Mesendoderm (in vitro differentiated cells): ENCODE data around the gene SUFU.
A peak's percentile ranks its signal among the peaks of the same experiment; 100 is the strongest.

Experiments used
- DNase-seq: peaks from one replicate; pipeline ENCODE4 v3.0.0; 2013
- H2AK5ac ChIP-seq: 2 replicates; pipeline ENCODE4 v1.6.1; 2013; ENCODE audit warnings: low read length, inconsistent platforms
- H2BK120ac ChIP-seq: 2 replicates; pipeline ENCODE4 v1.6.1; 2013; ENCODE audit warnings: low read depth, mild to moderate bottlenecking, low read length, moderate library complexity, mixed read lengths
- H2BK15ac ChIP-seq: replicated peaks from 2 replicates; pipeline ENCODE4 v1.6.1; 2013; ENCODE audit warnings: low read depth, mild to moderate bottlenecking, moderate library complexity
- H2BK5ac ChIP-seq: 2 replicates; pipeline ENCODE4 v1.6.1; 2013; ENCODE audit warnings: low read length, inconsistent platforms
- H3K18ac ChIP-seq: 2 replicates; pipeline ENCODE4 v1.6.1; 2013; ENCODE audit warnings: mild to moderate bottlenecking, low read length, mixed read lengths
- H3K23ac ChIP-seq: one replicate; pipeline ENCODE4 v1.6.1; 2013; ENCODE audit warnings: low read length
- H3K27ac ChIP-seq: 2 replicates; pipeline ENCODE4 v1.5.1; 2013; ENCODE audit warnings: low read depth, mild to moderate bottlenecking, inconsistent platforms, low read length, moderate library complexity
- H3K27me3 ChIP-seq: 2 replicates; pipeline ENCODE4 v1.6.1; 2013; ENCODE audit warnings: low read length, control low read depth, mild to moderate bottlenecking, inconsistent platforms; ENCODE audit not compliant: insufficient read depth, poor library complexity
- H3K36me3 ChIP-seq: 2 replicates; pipeline ENCODE4 v1.6.1; 2013; ENCODE audit warnings: low read length, inconsistent platforms; ENCODE audit not compliant: control insufficient read depth, insufficient read depth
- H3K4ac ChIP-seq: one replicate; pipeline ENCODE4 v1.6.1; 2013; ENCODE audit warnings: low read depth, mild to moderate bottlenecking, low read length, moderate library complexity
- H3K4me1 ChIP-seq: 2 replicates; pipeline ENCODE4 v1.6.1; 2013; ENCODE audit warnings: low read depth, low read length, inconsistent platforms; ENCODE audit not compliant: control insufficient read depth
- H3K4me2 ChIP-seq: 2 replicates; pipeline ENCODE4 v1.6.1; 2013; ENCODE audit warnings: low read length
- H3K4me3 ChIP-seq: 2 replicates; pipeline ENCODE4 v1.5.1; 2013; ENCODE audit warnings: mild to moderate bottlenecking, low read length
- H3K56ac ChIP-seq: one replicate; pipeline ENCODE4 v1.6.1; 2013; ENCODE audit warnings: low read length
- H3K79me1 ChIP-seq: 2 replicates; pipeline ENCODE4 v1.6.1; 2013; ENCODE audit warnings: low read length, inconsistent platforms
- H3K79me2 ChIP-seq: 2 replicates; pipeline ENCODE4 v1.6.1; 2013; ENCODE audit warnings: mild to moderate bottlenecking, low read length; ENCODE audit not compliant: control insufficient read depth, insufficient read depth
- H3K9ac ChIP-seq: 2 replicates; pipeline ENCODE4 v1.6.1; 2013; ENCODE audit warnings: low read length, inconsistent platforms
- H4K5ac ChIP-seq: one replicate; pipeline ENCODE4 v1.6.1; 2013; ENCODE audit warnings: low read length
- H4K8ac ChIP-seq: one replicate; pipeline ENCODE4 v1.6.1; 2013; ENCODE audit warnings: low read depth, mild to moderate bottlenecking, control low read depth, low read length, moderate library complexity
- WGBS: extraction: QIAGEN DNeasy Blood & Tissue Kit; methylation state at CpG from one replicate; pipeline ENCODE4 v1.1.7; 2013; ENCODE audit warnings: low lambda C conversion rate, missing lambda C conversion rate; ENCODE audit not compliant: insufficient coverage; ENCODE audit errors: extremely low coverage; 5-methylcytosine and 5-hydroxymethylcytosine counted together

The SUFU gene

DNA sequence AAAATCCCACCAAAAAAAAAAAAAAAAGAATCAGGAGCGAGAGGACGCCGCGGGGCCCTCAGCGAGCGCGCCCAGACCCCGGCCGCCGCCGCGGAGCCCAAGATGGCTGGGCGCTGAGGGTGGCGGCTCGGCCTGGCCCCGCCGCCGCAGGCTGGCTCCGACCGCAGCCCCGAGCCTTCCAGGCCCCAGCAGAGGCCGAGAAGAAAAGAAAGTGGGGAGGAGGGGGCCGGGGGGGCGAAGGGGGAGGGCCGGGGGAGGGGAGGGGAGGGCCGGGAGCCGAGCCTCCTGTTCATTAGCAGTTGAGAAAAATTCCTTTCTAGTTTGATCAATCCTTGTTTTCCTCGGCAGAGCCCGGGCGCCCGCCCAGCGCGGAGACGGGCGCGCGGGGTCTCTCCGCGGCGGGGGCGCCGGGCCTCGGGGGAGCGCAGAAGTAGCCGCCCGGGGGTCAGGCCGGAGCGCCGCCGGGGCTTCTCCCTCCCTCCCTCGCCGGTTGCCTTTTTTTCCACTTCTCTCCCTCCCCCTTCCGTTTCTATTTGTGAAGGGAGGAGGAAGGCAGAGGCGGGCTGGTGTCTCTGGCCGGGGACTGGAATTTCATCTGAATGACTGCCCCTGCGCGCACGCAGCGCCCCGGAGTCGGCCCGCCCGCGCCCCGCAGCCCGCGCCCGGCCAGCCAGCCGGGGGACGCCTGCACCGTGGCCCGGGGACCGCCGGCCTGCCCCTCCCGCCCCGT, 139.7 kb downstream of the SUFU start:
- Histone ChIP-seq H2BK120ac (peak overlapping the region; percentile 64), H2BK5ac (no peak overlapping the region), H3K36me3 (no peaks in the 10 kb centered on the region), H4K5ac (no peak overlapping the region), H3K4me1 (peaks cover 3% of the 10 kb centered on the region), H3K4ac (peak overlapping the region; percentile 97), H3K4me3 (peak overlapping the region; percentile 57), H3K79me1 (peaks cover 11% of the 10 kb centered on the region), H3K79me2 (peaks cover 34% of the 10 kb centered on the region), H3K9ac (peak overlapping the region; percentile 84), H3K27me3 (no peaks in the 10 kb centered on the region), H3K23ac (peak overlapping the region; percentile 29), H3K18ac (peak overlapping the region; percentile 92), H4K8ac (peak overlapping the region; percentile 44), H3K4me2 (peak overlapping the region; percentile 89), H3K27ac (peak overlapping the region; percentile 97), H2AK5ac (no peak overlapping the region), H2BK15ac (no peak overlapping the region), H3K56ac (peak overlapping the region; percentile 86)
- peak; percentile 86 for DNase-seq
- WGBS, result no CpG with 5 or more reads among the region's 76 CpGs

DNA sequence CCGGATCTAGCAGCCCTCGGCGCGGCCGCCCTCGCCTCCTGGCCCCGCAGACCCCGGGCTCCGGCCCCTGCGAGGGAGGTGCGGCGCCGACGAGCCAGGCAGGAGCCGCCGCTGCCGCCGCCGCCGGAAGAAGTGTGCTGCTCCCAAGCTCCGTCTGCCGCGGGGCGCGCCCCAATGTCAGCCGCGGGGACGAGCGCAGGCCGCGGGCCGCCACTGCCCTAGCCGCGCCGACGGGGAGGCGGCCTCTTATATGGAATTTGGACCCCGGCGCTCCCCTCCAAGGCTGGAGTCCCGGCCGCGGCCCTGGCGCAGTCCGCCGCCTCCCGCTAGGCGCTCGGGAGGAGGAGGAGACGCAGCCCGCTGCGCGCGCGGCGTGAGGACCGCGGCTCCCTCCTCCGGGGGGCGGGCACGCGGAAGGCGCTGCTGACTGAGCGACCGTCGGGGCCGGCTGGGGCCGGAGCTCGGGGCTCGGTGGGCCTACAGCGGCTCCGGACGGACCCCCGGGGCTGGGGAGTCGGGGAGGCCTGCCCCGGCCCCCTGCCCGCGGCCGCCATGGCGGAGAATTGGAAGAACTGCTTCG, 140.4 kb downstream of the SUFU start, which contains the start of gene TRIM8:
Gene TRIM8, plus strand, starts transcription at position 414 of the 580 bp plus-strand sequence. Its CDS starts 139 bp downstream, at position 553.
- Histone ChIP-seq H3K4me1 (peaks cover 3% of the 10 kb centered on the region), H4K8ac (no peak within 1 kb of the TSS), H3K23ac (peak within 1 kb of the TSS; percentile 29), H3K27me3 (no peaks in the 10 kb centered on the region), H3K9ac (peak within 1 kb of the TSS; percentile 84), H3K79me2 (peaks cover 40% of the 10 kb centered on the region), H2BK15ac (no peak within 1 kb of the TSS), H3K79me1 (peaks cover 17% of the 10 kb centered on the region), H2BK120ac (peak within 1 kb of the TSS; percentile 64), H3K56ac (peak within 1 kb of the TSS; percentile 86), H3K27ac (peak within 1 kb of the TSS; percentile 97), H3K4me2 (peak within 1 kb of the TSS; percentile 89), H3K18ac (peak within 1 kb of the TSS; percentile 92), H2AK5ac (no peak within 1 kb of the TSS), H3K4ac (peak within 1 kb of the TSS; percentile 97), H3K4me3 (peak within 1 kb of the TSS; percentile 53), H3K36me3 (no peaks in the 10 kb centered on the region), H4K5ac (no peak within 1 kb of the TSS), H2BK5ac (no peak within 1 kb of the TSS)
- no CpG with 5 or more reads among the region's 80 CpGs for WGBS
- peak; percentile 65 for DNase-seq

DNA sequence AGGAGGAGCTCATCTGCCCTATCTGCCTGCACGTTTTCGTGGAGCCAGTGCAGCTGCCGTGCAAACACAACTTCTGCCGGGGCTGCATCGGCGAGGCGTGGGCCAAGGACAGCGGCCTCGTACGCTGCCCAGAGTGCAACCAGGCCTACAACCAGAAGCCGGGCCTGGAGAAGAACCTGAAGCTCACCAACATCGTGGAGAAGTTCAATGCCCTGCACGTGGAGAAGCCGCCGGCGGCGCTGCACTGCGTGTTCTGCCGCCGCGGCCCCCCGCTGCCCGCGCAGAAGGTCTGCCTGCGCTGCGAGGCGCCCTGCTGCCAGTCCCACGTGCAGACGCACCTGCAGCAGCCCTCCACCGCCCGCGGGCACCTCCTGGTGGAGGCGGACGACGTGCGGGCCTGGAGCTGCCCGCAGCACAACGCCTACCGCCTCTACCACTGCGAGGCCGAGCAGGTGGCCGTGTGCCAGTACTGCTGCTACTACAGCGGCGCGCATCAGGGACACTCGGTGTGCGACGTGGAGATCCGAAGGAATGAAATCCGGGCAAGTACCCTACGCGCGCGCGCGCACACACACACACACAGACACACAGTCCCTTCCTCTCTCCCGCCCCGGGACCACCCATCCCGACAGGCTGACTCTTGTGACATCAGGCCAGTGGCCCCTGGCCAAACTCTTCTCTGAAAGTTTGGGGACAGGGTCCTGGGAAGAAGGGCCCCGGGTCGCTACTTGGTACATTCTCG, 141.0 kb downstream of the SUFU start:
- Histone ChIP-seq H3K79me1 (peaks cover 19% of the 10 kb centered on the region), H3K4me1 (peaks cover 7% of the 10 kb centered on the region), H2BK120ac (no peak overlapping the region), H4K8ac (no peak overlapping the region), H3K4ac (no peak overlapping the region), H3K27me3 (no peaks in the 10 kb centered on the region), H4K5ac (no peak overlapping the region), H3K4me2 (peak overlapping the region; percentile 89), H3K79me2 (peaks cover 45% of the 10 kb centered on the region), H3K23ac (no peak overlapping the region), H3K56ac (peak overlapping the region; percentile 86), H2AK5ac (no peak overlapping the region), H3K4me3 (peak overlapping the region; percentile 53), H2BK15ac (no peak overlapping the region), H3K27ac (peak overlapping the region; percentile 97), H3K18ac (peak overlapping the region; percentile 92), H3K9ac (peak overlapping the region; percentile 61), H2BK5ac (no peak overlapping the region), H3K36me3 (no peaks in the 10 kb centered on the region)
- WGBS, result no CpG with 5 or more reads among the region's 62 CpGs
- DNase-seq, result peak; percentile 89

DNA sequence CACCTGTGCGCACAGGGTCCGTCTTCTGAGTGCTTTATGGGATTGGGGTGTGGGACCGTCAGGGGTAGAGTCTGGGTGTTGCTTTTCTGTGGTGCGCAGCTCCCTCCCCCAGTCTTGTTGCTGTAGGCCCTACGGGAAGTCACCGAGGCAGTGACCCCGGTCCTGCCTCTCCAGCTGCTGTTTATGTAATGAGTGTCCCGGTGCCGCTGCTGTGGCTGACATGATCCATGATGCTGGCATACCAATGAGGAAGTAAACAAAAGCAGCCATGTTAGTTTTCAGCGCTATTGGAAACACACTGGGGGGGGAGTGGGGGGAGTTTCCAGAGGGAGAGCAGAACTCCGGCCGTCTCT, 141.6 kb downstream of the SUFU start:
- Histone ChIP-seq H3K36me3 (no peaks in the 10 kb centered on the region), H4K5ac (no peak overlapping the region), H3K27me3 (no peaks in the 10 kb centered on the region), H3K4me3 (peak overlapping the region; percentile 53), H2BK5ac (no peak overlapping the region), H3K23ac (no peak overlapping the region), H3K4me1 (peaks cover 7% of the 10 kb centered on the region), H3K79me2 (peaks cover 45% of the 10 kb centered on the region), H3K56ac (peak overlapping the region; percentile 86), H2AK5ac (no peak overlapping the region), H3K79me1 (peaks cover 19% of the 10 kb centered on the region), H4K8ac (no peak overlapping the region), H2BK120ac (no peak overlapping the region), H3K4me2 (peak overlapping the region; percentile 89), H2BK15ac (no peak overlapping the region), H3K27ac (peak overlapping the region; percentile 4), H3K18ac (no peak overlapping the region), H3K4ac (no peak overlapping the region), H3K9ac (peak overlapping the region; percentile 61)
- DNase-seq, result peak; percentile 68
- no CpG with 5 or more reads among the region's 12 CpGs for WGBS

DNA sequence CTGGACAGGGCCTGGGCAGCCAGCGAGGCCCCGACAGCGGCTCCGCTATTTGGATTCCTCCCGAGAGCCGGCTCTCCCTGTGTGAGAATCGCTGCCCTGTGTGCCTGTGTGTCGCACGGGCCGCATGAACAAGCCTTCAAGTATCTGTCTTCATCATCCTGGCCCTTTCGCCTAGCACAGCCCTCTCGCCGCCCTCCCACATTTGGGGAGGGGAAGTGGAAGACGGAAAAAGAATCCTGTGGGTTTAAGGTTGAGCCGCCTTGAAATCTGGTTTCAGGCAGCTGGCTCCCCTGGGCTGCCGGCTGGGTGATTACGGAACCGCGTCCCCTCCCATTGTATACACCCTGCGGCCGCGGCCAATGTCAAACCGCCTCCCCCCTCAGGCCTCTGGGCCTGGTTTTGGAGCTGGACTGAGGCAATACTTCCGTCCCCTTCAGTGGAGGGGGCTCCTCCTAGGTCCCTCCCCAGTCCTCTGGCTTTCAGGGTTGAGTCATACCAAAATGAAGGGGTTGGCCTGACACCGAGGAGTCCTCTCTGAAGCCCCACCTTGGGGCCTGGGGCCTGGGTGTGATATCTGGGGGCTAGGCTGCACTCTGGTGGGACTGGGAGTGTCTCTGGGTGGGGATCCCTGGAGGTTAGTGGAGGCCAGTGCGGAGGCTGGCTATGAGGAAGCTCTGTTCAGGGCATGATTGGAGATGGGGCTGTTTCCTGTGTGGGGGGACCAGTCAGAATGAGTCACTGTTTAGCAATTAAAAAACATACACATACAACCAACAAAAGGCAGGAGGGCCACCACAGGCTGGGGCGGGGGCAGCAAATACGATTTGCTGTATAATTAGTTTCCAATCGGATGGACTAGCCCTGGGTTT, 142.2 kb downstream of the SUFU start:
- no peak overlapping the region for H4K5ac ChIP-seq
- peak overlapping the region; percentile 89 for H3K4me2 ChIP-seq
- H3K18ac ChIP-seq, result peak overlapping the region; percentile 16
- H3K23ac ChIP-seq, result no peak overlapping the region
- peaks cover 21% of the 10 kb centered on the region for H3K79me1 ChIP-seq
- peaks cover 51% of the 10 kb centered on the region for H3K79me2 ChIP-seq
- no peak overlapping the region for H2BK5ac ChIP-seq
- H4K8ac ChIP-seq, result no peak overlapping the region
- peaks cover 9% of the 10 kb centered on the region for H3K4me1 ChIP-seq
- H2BK15ac ChIP-seq, result no peak overlapping the region
- peak overlapping the region; percentile 51 for H3K27ac ChIP-seq
- DNase-seq, result peak; percentile 83
- H3K36me3 ChIP-seq, result no peaks in the 10 kb centered on the region
- H3K9ac ChIP-seq, result peak overlapping the region; percentile 61
- H2BK120ac ChIP-seq, result no peak overlapping the region
- no peak overlapping the region for H3K4ac ChIP-seq
- H3K4me3 ChIP-seq, result peak overlapping the region; percentile 53
- WGBS, result no CpG with 5 or more reads among the region's 29 CpGs
- H3K27me3 ChIP-seq, result no peaks in the 10 kb centered on the region
- peak overlapping the region; percentile 86 for H3K56ac ChIP-seq
- no peak overlapping the region for H2AK5ac ChIP-seq
